Measurements from ENCODE around the gene EMC6. TPM values are rescaled to one million over a fixed set of nuclear protein-coding genes. Genes with fewer than 3 reads are reported as not detected.

The EMC6 gene
- total and polyA plus RNA-seq, 2 of the 4 experiments (the other 2 are of a cell fraction), result 10.9 to 80.5 TPM

DNA sequence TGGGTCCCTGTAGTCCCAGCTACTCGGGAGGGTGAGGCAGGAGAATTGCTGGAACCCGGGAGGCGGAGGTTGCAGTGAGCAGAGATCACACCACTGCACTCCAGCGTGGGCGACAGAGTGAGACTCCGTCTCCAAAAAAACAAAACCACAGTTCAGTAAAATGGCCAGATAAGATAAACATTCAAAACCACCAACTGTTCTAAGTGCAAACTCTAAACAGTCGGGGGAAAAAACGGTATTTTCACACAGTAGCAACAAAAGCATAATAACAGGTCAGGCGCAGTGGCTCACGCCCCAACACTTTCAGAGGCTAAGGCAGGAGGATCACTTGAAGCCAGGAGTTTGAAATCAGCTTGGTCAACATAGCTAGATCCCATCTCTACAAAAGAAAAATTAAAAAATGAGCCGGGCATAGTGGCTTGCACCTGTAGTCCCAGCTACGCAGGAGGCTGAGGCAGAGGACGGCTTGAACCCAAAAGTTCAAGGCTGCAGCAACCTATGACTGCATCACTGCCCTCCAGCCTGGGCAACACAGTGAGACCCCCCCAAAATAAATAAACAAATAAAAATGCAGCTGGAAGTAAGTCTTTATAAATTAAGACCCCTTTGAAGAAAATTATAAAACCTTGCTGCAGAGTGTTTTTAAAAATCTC is 44.3 kb downstream of the EMC6 start:
- ATAC-seq (ENCODE audit: low read depth) (no peak), DNase-seq (no peak)
- Histone ChIP-seq H3K4me1 (ENCODE audit: control insufficient read depth, insufficient read depth, low read length) (peaks cover 3% of the 10 kb centered on the region), H3K14ac (replicated peaks; ENCODE audit: low read depth, low read length) (no peak overlapping the region), H3K4me2 (ENCODE audit: low read depth, low read length) (no peak overlapping the region), H3K56ac (ENCODE audit: extremely low read depth, insufficient read depth, low read length) (no peak overlapping the region), H2AFZ (replicated peaks; ENCODE audit: low read length, poor library complexity) (no peak overlapping the region), H4K91ac (ENCODE audit: insufficient read depth, low read depth, low read length) (no peak overlapping the region), H3K9me3 (ENCODE audit: control insufficient read depth, insufficient read depth, low read length) (no peaks in the 10 kb centered on the region), H3K27me3 (ENCODE audit: control insufficient read depth, insufficient read depth, low read length) (no peaks in the 10 kb centered on the region), H2BK120ac (ENCODE audit: low read depth, low read length) (no peak overlapping the region), H2BK20ac (ENCODE audit: low read depth, low read length) (no peak overlapping the region), H3K9me1 (ENCODE audit: insufficient read depth, low read length) (no peaks in the 10 kb centered on the region), H4K8ac (ENCODE audit: low read depth in 2 of 2, low read length in 2 of 2) (no peak overlapping the region), H3K18ac (ENCODE audit: low read depth, low read length) (no peak overlapping the region), H3K36me3 (ENCODE audit: control insufficient read depth, insufficient read depth, low read length) (peaks cover 36% of the 10 kb centered on the region), H3K4me3 (ENCODE audit: insufficient read depth, low read depth, low read length) (no peak overlapping the region), H4K5ac (ENCODE audit: low read depth, low read length) (no peak overlapping the region), H2AK9ac (replicated peaks; ENCODE audit: low read depth, low read length, poor library complexity) (no peak overlapping the region), H2BK5ac (ENCODE audit: low read depth, low read length, poor library complexity, severe bottlenecking) (no peak overlapping the region), H3K27ac (ENCODE audit: insufficient read depth, low read length) (no peak overlapping the region), H3K23ac (ENCODE audit: low read depth, low read length) (no peak overlapping the region), H3K79me1 (ENCODE audit: low read depth in 1 of 2, low read length in 2 of 2) (peaks cover 7 to 16% of the 10 kb centered on the region in 2 experiments; a peak in 3 of 4 replicates), H4K20me1 (ENCODE audit: insufficient read depth, low read length) (no peaks in the 10 kb centered on the region), H3K4ac (ENCODE audit: low read depth, low read length) (no peak overlapping the region), H2AK5ac (ENCODE audit: low read depth, low read length) (no peak overlapping the region), H2BK15ac (ENCODE audit: low read depth, low read length) (no peak overlapping the region), H3K9ac (ENCODE audit: low read depth, low read length) (no peak overlapping the region)
- WGBS, 2 experiments (ENCODE audit: extremely low coverage in 2 of 2, insufficient read length in 1 of 2), result 48% methylated on average over 3 of the region's 13 CpGs; no CpG with 5 or more reads in 1 of the 2 experiments
- ChIA-PET CTCF (no interaction called here), POLR2A (ENCODE audit: unreplicated experiment) (no interaction called here)
- in situ Hi-C loops (cut with MboI; ENCODE audit: low sequenced_read_pairs), result no loop called here
- intact Hi-C loops (cut with micrococcal nuclease), result no loop called here
- dilution Hi-C loops (cut with HindIII; ENCODE audit: low sequenced_read_pairs, unreplicated experiment), result no loop called here
- TF ChIP-seq RAD21 (IDR thresholded peaks at IDR 0.05; ENCODE audit: low read length) (no peak), POLR2A (IDR thresholded peaks at IDR 0.05; ENCODE audit: low read depth, low read length) (no peak), MXI1 (IDR thresholded peaks at IDR 0.05; ENCODE audit: borderline replicate concordance, low read depth, low read length) (no peak), MAFK (IDR thresholded peaks at IDR 0.05; ENCODE audit: low read depth, low read length) (no peak), CHD1 (IDR thresholded peaks at IDR 0.05; ENCODE audit: low read depth, low read length) (no peak), NFE2L2 (IDR thresholded peaks at IDR 0.05; ENCODE audit: low read depth, low read length) (no peak), CEBPB (IDR thresholded peaks at IDR 0.05; ENCODE audit: low read depth, low read length) (no peak), MAZ (IDR thresholded peaks at IDR 0.05; ENCODE audit: borderline replicate concordance, low read depth, low read length) (no peak), RCOR1 (IDR thresholded peaks at IDR 0.05; ENCODE audit: insufficient replicate concordance, low read length) (no peak), RFX5 (IDR thresholded peaks at IDR 0.05; ENCODE audit: low read depth, low read length) (no peak), FOS (IDR thresholded peaks at IDR 0.05; ENCODE audit: low read depth, low read length) (no peak), SMC3 (IDR thresholded peaks at IDR 0.05; ENCODE audit: low read depth, low read length) (no peak), BHLHE40 (IDR thresholded peaks at IDR 0.05; ENCODE audit: low read depth, low read length) (no peak)
- TF ChIP-seq, protein P1, sequence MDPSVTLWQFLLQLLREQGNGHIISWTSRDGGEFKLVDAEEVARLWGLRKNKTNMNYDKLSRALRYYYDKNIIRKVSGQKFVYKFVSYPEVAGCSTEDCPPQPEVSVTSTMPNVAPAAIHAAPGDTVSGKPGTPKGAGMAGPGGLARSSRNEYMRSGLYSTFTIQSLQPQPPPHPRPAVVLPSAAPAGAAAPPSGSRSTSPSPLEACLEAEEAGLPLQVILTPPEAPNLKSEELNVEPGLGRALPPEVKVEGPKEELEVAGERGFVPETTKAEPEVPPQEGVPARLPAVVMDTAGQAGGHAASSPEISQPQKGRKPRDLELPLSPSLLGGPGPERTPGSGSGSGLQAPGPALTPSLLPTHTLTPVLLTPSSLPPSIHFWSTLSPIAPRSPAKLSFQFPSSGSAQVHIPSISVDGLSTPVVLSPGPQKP (IDR thresholded peaks at IDR 0.05; ENCODE audit: borderline replicate concordance, low read depth, low read length), result no peak
- TF ChIP-seq, protein P2, sequence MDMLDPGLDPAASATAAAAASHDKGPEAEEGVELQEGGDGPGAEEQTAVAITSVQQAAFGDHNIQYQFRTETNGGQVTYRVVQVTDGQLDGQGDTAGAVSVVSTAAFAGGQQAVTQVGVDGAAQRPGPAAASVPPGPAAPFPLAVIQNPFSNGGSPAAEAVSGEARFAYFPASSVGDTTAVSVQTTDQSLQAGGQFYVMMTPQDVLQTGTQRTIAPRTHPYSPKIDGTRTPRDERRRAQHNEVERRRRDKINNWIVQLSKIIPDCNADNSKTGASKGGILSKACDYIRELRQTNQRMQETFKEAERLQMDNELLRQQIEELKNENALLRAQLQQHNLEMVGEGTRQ (IDR thresholded peaks at IDR 0.05; ENCODE audit: low read depth, low read length), result no peak
- BruUV-seq (replicated peaks), result no TSS peak
